Fibroblast of mammary gland (primary cell): ENCODE results near the gene OMA1.

Source experiments
- DNase-seq: peaks from one replicate; pipeline ENCODE4 v3.0.0-alpha.2; 2010; ENCODE audit warnings: low read depth
- H3K4me3 ChIP-seq: 2 replicates; pipeline ENCODE4 v1.5.1; 2011; ENCODE audit warnings: low read depth, mild to moderate bottlenecking, low read length, moderate library complexity; ENCODE audit not compliant: control insufficient read depth
- CTCF ChIP-seq: conservative IDR thresholded peaks from 2 replicates; pipeline ENCODE4 v1.5.1; 2011; ENCODE audit warnings: low read depth, low read length, inconsistent platforms; ENCODE audit not compliant: control insufficient read depth, insufficient read depth

The OMA1 gene

GRCh38 chr1:58443986-58444868, 102.3 kb downstream of the OMA1 start:
- peak; percentile 14 for DNase-seq
- TF ChIP-seq CTCF: no peak
- no peak overlapping the region for H3K4me3 ChIP-seq

GRCh38 chr1:58442114-58442513, 104.4 kb downstream of the OMA1 start:
- no peak overlapping the region for H3K4me3 ChIP-seq
- TF ChIP-seq CTCF: no peak
- DNase-seq: peak; percentile 16

- no peak overlapping the region for H3K4me3 ChIP-seq
- no peak for TF ChIP-seq CTCF
- DNase-seq: peak; percentile 25
These were observed 104.8 kb downstream of the OMA1 start for GRCh38 chr1:58441699-58442098.

DNA sequence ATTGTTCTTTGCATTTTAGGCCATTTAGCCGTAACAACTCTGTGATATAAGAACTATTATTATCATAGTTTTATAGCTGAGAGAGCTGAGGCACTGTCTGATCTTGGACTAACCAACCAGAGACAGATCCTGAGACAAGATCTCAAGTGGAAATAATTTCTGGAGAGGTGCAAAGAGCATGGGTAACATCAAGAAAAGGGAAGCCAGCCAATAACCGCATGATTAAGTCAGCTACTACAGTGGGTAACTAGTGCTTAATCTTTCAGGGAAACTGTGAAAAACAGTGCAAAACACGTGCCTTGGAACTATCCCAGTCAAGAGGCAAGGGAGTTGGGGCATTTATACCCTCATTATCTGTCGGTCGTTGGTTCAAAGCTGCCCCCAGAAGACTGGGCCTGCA, 105.8 kb downstream of the OMA1 start:
- TF ChIP-seq CTCF: no peak
- no peak overlapping the region for H3K4me3 ChIP-seq
- no peak for DNase-seq

DNA sequence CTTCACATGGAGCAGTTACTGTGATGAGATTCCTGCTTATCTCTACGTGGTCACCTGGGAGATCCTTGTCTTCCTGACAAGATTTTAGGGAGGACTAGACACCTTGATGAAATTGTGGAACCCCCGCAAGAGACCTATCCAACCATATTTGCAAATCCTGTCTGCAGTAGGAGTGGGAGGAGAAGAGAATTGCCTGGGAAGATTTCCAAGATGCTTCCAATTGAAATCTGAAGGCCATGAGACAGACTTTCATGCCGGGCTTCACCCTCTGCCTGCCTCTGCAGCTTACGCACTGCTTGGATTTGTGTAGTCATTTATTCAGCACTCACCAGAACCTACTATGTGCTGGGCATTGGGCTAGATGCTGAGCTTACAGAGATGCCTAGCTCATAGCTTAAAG, 106.6 kb downstream of the OMA1 start:
- no peak for DNase-seq
- H3K4me3 ChIP-seq: no peak overlapping the region
- no peak for TF ChIP-seq CTCF

GRCh38 chr1:58438468-58438867, 108.1 kb downstream of the OMA1 start:
- no peak for TF ChIP-seq CTCF
- no peak overlapping the region for H3K4me3 ChIP-seq
- DNase-seq: no peak

- no peak overlapping the region for H3K4me3 ChIP-seq
- no peak for TF ChIP-seq CTCF
- no peak for DNase-seq
These were observed 108.9 kb downstream of the OMA1 start for GRCh38 chr1:58437623-58438022.
